GM12878 (cell line): ENCODE data around the gene SORCS2. TPM values are rescaled to one million over a fixed set of nuclear protein-coding genes. Genes with fewer than 3 reads are reported as not detected.

Experiments
- ATAC-seq: fragments of 200-7000 bp; cut with Tn5 transposase; 3 replicates; pipeline ENCODE4 v1.9.1; 2020; ENCODE audit warnings: mild to moderate bottlenecking, moderate library complexity
- BruUV-seq: library from RNA; stranded (reverse); fragments of 400-500 nt; replicated peaks from 2 replicates; lab custom pipeline; 2021; lab: Mats Ljungman, UMichigan
- CTCF ChIA-PET: fragments of 300-600 bp; sonication (Branson Sonifier 250); formaldehyde crosslinking; extraction: SDS; loops from one replicate; lab custom pipeline; 2021; ENCODE audit warnings: inconsistent platforms; lab: Yijun Ruan, JAX
- POLR2A ChIA-PET: fragments of 350-600 bp; formaldehyde crosslinking; extraction: SDS; loops from one replicate; lab custom pipeline; 2021; ENCODE audit warnings: inconsistent platforms; lab: Charles Lee
- RAD21 ChIA-PET: fragments of 300-600 bp; sonication (Branson Sonifier 250); formaldehyde crosslinking; loops from one replicate; lab custom pipeline; 2023; ENCODE audit warnings: antibody characterized with exemption; ENCODE audit not compliant: unreplicated experiment; lab: Charles Lee
- SMC1A ChIA-PET: fragments of 300-600 bp; sonication (Branson Sonifier 250); formaldehyde crosslinking; loops from one replicate; lab custom pipeline; 2023; ENCODE audit not compliant: unreplicated experiment, uncharacterized antibody; lab: Charles Lee
- DNase-seq: peaks from one replicate; pipeline ENCODE4 v3.0.0-alpha.2; 2011; ENCODE audit warnings: low read depth, low spot score
- FAIRE-seq: peaks from 3 replicates; lab custom pipeline; 2011; peaks lifted over from hg19 to GRCh38; lab: Jason Lieb, UNC
- H2AFZ ChIP-seq: 2 replicates; pipeline ENCODE4 v1.6.0; 2011; ENCODE audit warnings: low read depth, low read length, control low read depth; ENCODE audit not compliant: control insufficient read depth
- H3K27ac ChIP-seq: 2 replicates; pipeline ENCODE4 v1.5.1; 2011; ENCODE audit warnings: control low read depth; ENCODE audit not compliant: control insufficient read depth, insufficient read depth
- H3K27me3 ChIP-seq, 2 experiments: replicated peaks in 1 of 2; 2 replicates each; pipeline versions ENCODE4 v1.6.0 to v1.6.1; 2011; ENCODE audit warnings: low read length in 1 of 2; ENCODE audit not compliant: control insufficient read depth in 2 of 2, insufficient read depth in 2 of 2
- H3K36me3 ChIP-seq, 2 experiments: 2 replicates each; pipeline ENCODE4 v1.5.1; 2011; ENCODE audit warnings: low read length in 1 of 2; ENCODE audit not compliant: control insufficient read depth in 2 of 2, insufficient read depth in 2 of 2
- H3K4me1 ChIP-seq: 2 replicates; pipeline ENCODE4 v1.6.1; 2011; ENCODE audit warnings: mild to moderate bottlenecking, low read length, moderate library complexity, mixed read lengths; ENCODE audit not compliant: control insufficient read depth, insufficient read depth
- H3K4me2 ChIP-seq: 2 replicates; pipeline ENCODE4 v1.6.0; 2011; ENCODE audit warnings: control low read depth; ENCODE audit not compliant: control insufficient read depth, insufficient read depth
- H3K4me3 ChIP-seq: fragments of 200-600 bp; sonication (generic); 2 replicates; pipeline ENCODE4 v1.5.1; 2016
- H3K79me2 ChIP-seq: 2 replicates; pipeline ENCODE4 v1.6.0; 2011; ENCODE audit warnings: low read length; ENCODE audit not compliant: control insufficient read depth, insufficient read depth
- H3K9ac ChIP-seq: 2 replicates; pipeline ENCODE4 v1.8.0; 2011; ENCODE audit warnings: low read length, control low read depth, mixed read lengths; ENCODE audit not compliant: control insufficient read depth, insufficient read depth
- H3K9me3 ChIP-seq: replicated peaks from 3 replicates; pipeline ENCODE4 v1.5.1; 2011; ENCODE audit warnings: mild to moderate bottlenecking, low read length; ENCODE audit not compliant: control insufficient read depth, insufficient read depth
- H4K20me1 ChIP-seq: 2 replicates; pipeline ENCODE4 v1.6.0; 2011; ENCODE audit not compliant: control insufficient read depth, insufficient read depth
- IKZF2 ChIP-seq, 2 experiments: fragments of 450-650 bp; IDR thresholded peaks; 2 replicates each; pipeline ENCODE4 v1.6.1; 2017; ENCODE audit warnings: mild to moderate bottlenecking in 2 of 2, moderate library complexity in 2 of 2
- ZBTB4 ChIP-seq: fragments of 450-650 bp; formaldehyde crosslinking; IDR thresholded peaks from 2 replicates; pipeline ENCODE4 v1.4.0; 2022; ENCODE audit warnings: mild to moderate bottlenecking, moderate library complexity
- WGBS: methylation state at CpG from one replicate; pipeline ENCODE4 v1.1.6; 2016; ENCODE audit warnings: low lambda C conversion rate; ENCODE audit not compliant: insufficient replicate concordance, insufficient coverage; ENCODE audit errors: missing lambda C conversion rate; 5-methylcytosine and 5-hydroxymethylcytosine counted together
- in situ Hi-C: fragments of 300-500 bp; cut with MboI; formaldehyde crosslinking; loops from 9 replicates; pipeline ENCODE4 v1.14.3; 2018; ENCODE audit warnings: mixed read lengths
- intact Hi-C: fragments of 100-400 bp; cut with micrococcal nuclease; formaldehyde crosslinking; loops from one replicate; pipeline ENCODE4 v1.14.2; 2022; ENCODE audit not compliant: unreplicated experiment
- polyA plus RNA-seq, 11 experiments: library from polyadenylated mRNA; depleted of rRNA in 4 of 11; unstranded in 6 of 11; stranded (reverse) in 5 of 11; fragments of >200 nt; fragmentation: Nextera tagmentation in 4 of 11; fragmentation: Illumina TruSeq in 1 of 11; extraction: Ambion mirVana in 4 of 11; extraction: Trizol in 1 of 11; gene quantifications; 1 replicate in 1 of 11; 2 replicates in 10 of 11; pipeline versions ENCODE4 v1.2.1 to v1.2.3, GENCODE V29; 2011 to 2016; ENCODE audit warnings: inconsistent platforms in 2 of 11, missing spikeins in 2 of 11, low read depth in 1 of 11
- total RNA-seq, 4 experiments: library from RNA; depleted of rRNA in 3 of 4; stranded (reverse); fragments of >200 nt in 3 of 4; fragmentation: Illumina TruSeq in 1 of 4; extraction: Trizol in 1 of 4; gene quantifications; 2 replicates each; pipeline versions ENCODE4 v1.2.1 to v1.2.3, GENCODE V29; 2013 to 2021

SORCS2 gene
- total and polyA plus RNA-seq, 10 of the 15 experiments (the other 5 are each of a cell fraction or from before 2014, with no cell fraction given), result 0.01 to 0.15 (median 0.05) TPM; not detected in 5

GRCh38 chr4:7647600-7648543 is 455.5 kb downstream of the SORCS2 start:
- Histone ChIP-seq H3K4me1 (no peaks in the 10 kb centered on the region), H3K36me3 (no peaks in the 10 kb centered on the region), H3K79me2 (no peaks in the 10 kb centered on the region), H2AFZ (no peak overlapping the region), H4K20me1 (no peaks in the 10 kb centered on the region), H3K4me2 (no peak overlapping the region), H3K9me3 (no peaks in the 10 kb centered on the region), H3K27me3 (no peaks in the 10 kb centered on the region), H3K9ac (no peak overlapping the region), H3K27ac (no peak overlapping the region), H3K4me3 (no peak overlapping the region)
- 45% methylated on average over 23 of the region's 23 CpGs for WGBS
- RAD21 ChIA-PET, result no interaction called here
- CTCF ChIA-PET, result interaction anchor here (0.5 kb wide), 1 partner anchor 10 kb away, joined by 3 read pairs; no protein-coding TSS in a partner anchor
- SMC1A ChIA-PET, result no interaction called here
- no peak for ATAC-seq
- no peak for DNase-seq
- BruUV-seq, result no TSS peak
- POLR2A ChIA-PET, result no interaction called here
- in situ Hi-C loops, result no loop called here
- intact Hi-C loops, result no loop called here
- TF ChIP-seq ZBTB4 (CRISPR knock-in tag) (no peak), IKZF2 (IDR thresholded peaks at IDR 0.05) (no peak)
- no peak for FAIRE-seq
